Activated naive CD8-positive, alpha-beta T cell treated with anti-CD3 and anti-CD28 coated beads, Interleukin-2, amount 10 ng/mL, durations not matched to agents 7 days and 5 days (primary cell): ENCODE measurements around the gene SART3. TPM values are rescaled to one million over a fixed set of nuclear protein-coding genes. Genes with fewer than 3 reads are reported as not detected.
"Not testable (repeated sequence)": the region's sequence is repeated elsewhere in the genome, so short reads cannot be mapped to it uniquely, and the experiment has no call there.

ENCODE experiments used
- ATAC-seq: fragments of 150-1000 bp; cut with Tn5 transposase; one replicate; pipeline ENCODE4 v1.10.0; 2021; ENCODE audit warnings: low read depth, moderate library complexity
- POLR2A ChIA-PET: fragments of 350-600 bp; sonication (Branson Sonifier 250); formaldehyde crosslinking; loops from one replicate; lab custom pipeline; 2021; ENCODE audit warnings: antibody characterized with exemption; lab: Charles Lee
- DNase-seq: peaks from one replicate; pipeline ENCODE4 v3.0.0; 2021
- H3K27ac Mint-ChIP-seq: one replicate; pipeline ENCODE4 v1.8.0; 2022; ENCODE audit warnings: mild to moderate bottlenecking, mixed read lengths
- H3K27me3 Mint-ChIP-seq: one replicate; pipeline ENCODE4 v1.8.0; 2022; ENCODE audit warnings: mild to moderate bottlenecking, moderate library complexity, mixed read lengths
- H3K36me3 Mint-ChIP-seq: one replicate; pipeline ENCODE4 v1.8.0; 2021; ENCODE audit warnings: mild to moderate bottlenecking, mixed read lengths
- H3K4me1 Mint-ChIP-seq: one replicate; pipeline ENCODE4 v1.8.0; 2021; ENCODE audit warnings: mixed read lengths
- H3K4me3 Mint-ChIP-seq: one replicate; pipeline ENCODE4 v1.8.0; 2022; ENCODE audit warnings: mild to moderate bottlenecking, moderate library complexity, mixed read lengths
- H3K9me3 Mint-ChIP-seq: one replicate; pipeline ENCODE4 v1.8.0; 2021; ENCODE audit warnings: mixed read lengths
- total RNA-seq, 2 experiments: library from RNA; stranded (reverse); gene quantifications; one replicate each; pipeline ENCODE4 v1.2.3, GENCODE V29; 2021

SART3 gene
- total RNA-seq, 2 experiments from 2014 or later = 79.9 to 88.3 TPM

- Mint-ChIP-seq H3K9me3 (no peaks in the 10 kb centered on the region), H3K27ac (no peak overlapping the region), H3K27me3 (peaks cover 2% of the 10 kb centered on the region), H3K36me3 (no peaks in the 10 kb centered on the region), H3K4me1 (no peaks in the 10 kb centered on the region), H3K4me3 (no peak overlapping the region)
- no peak for DNase-seq
- POLR2A ChIA-PET = interaction anchor here (0.6 to 1.0 kb wide), 2 partner anchors 14 to 19 kb away, joined by 3 to 4 read pairs; no protein-coding TSS in a partner anchor
- no peak for ATAC-seq
These were observed 31.3 kb upstream of the SART3 start for GRCh38 chr12:108592033-108592909.

GRCh38 chr12:108591267-108591980 is 30.5 kb upstream of the SART3 start:
- ATAC-seq (no peak), DNase-seq (no peak)
- H3K4me3 Mint-ChIP-seq = no peak overlapping the region
- H3K27ac Mint-ChIP-seq = no peak overlapping the region
- no peaks in the 10 kb centered on the region for H3K9me3 Mint-ChIP-seq
- no peaks in the 10 kb centered on the region for H3K36me3 Mint-ChIP-seq
- peaks cover 2% of the 10 kb centered on the region for H3K27me3 Mint-ChIP-seq
- POLR2A ChIA-PET = no interaction called here
- H3K4me1 Mint-ChIP-seq = no peaks in the 10 kb centered on the region

- H3K27me3 Mint-ChIP-seq, H3K9me3 Mint-ChIP-seq, H3K4me1 Mint-ChIP-seq, H3K27ac Mint-ChIP-seq, POLR2A ChIA-PET, DNase-seq, H3K36me3 Mint-ChIP-seq, H3K4me3 Mint-ChIP-seq, ATAC-seq: not testable (repeated sequence)
These were observed 29.5 kb upstream of the SART3 start for GRCh38 chr12:108590463-108590862.

- ATAC-seq = no peak
- H3K9me3 Mint-ChIP-seq = no peaks in the 10 kb centered on the region
- H3K27me3 Mint-ChIP-seq = peaks cover 6% of the 10 kb centered on the region
- no peak overlapping the region for H3K27ac Mint-ChIP-seq
- POLR2A ChIA-PET = no interaction called here
- no peak overlapping the region for H3K4me3 Mint-ChIP-seq
- H3K4me1 Mint-ChIP-seq = no peaks in the 10 kb centered on the region
- no peak for DNase-seq
- no peaks in the 10 kb centered on the region for H3K36me3 Mint-ChIP-seq
These were observed 28.9 kb upstream of the SART3 start for GRCh38 chr12:108589840-108590229.

GRCh38 chr12:108589028-108589839 is 28.3 kb upstream of the SART3 start:
- POLR2A ChIA-PET = no interaction called here
- DNase-seq (no peak), ATAC-seq (no peak)
- H3K27me3 Mint-ChIP-seq = peaks cover 9% of the 10 kb centered on the region
- no peaks in the 10 kb centered on the region for H3K4me1 Mint-ChIP-seq
- H3K4me3 Mint-ChIP-seq = no peak overlapping the region
- no peaks in the 10 kb centered on the region for H3K9me3 Mint-ChIP-seq
- H3K27ac Mint-ChIP-seq = no peak overlapping the region
- no peaks in the 10 kb centered on the region for H3K36me3 Mint-ChIP-seq

- H3K36me3 Mint-ChIP-seq = no peaks in the 10 kb centered on the region
- no peak for ATAC-seq
- POLR2A ChIA-PET = no interaction called here
- no peak for DNase-seq
- no peak overlapping the region for H3K4me3 Mint-ChIP-seq
- no peaks in the 10 kb centered on the region for H3K4me1 Mint-ChIP-seq
- no peaks in the 10 kb centered on the region for H3K9me3 Mint-ChIP-seq
- no peak overlapping the region for H3K27ac Mint-ChIP-seq
- H3K27me3 Mint-ChIP-seq = peaks cover 9% of the 10 kb centered on the region
These were observed 26.9 kb upstream of the SART3 start for GRCh38 chr12:108587826-108588225.

- ATAC-seq = no peak
- H3K9me3 Mint-ChIP-seq = no peaks in the 10 kb centered on the region
- no peaks in the 10 kb centered on the region for H3K36me3 Mint-ChIP-seq
- H3K27ac Mint-ChIP-seq = no peak overlapping the region
- H3K4me1 Mint-ChIP-seq = no peaks in the 10 kb centered on the region
- POLR2A ChIA-PET = no interaction called here
- H3K4me3 Mint-ChIP-seq = no peak overlapping the region
- DNase-seq = no peak
- H3K27me3 Mint-ChIP-seq = peaks cover 9% of the 10 kb centered on the region
These were observed 25.3 kb upstream of the SART3 start for GRCh38 chr12:108586306-108586705.

GRCh38 chr12:108585864-108586263 is 24.9 kb upstream of the SART3 start:
- Mint-ChIP-seq H3K27me3 (peaks cover 9% of the 10 kb centered on the region), H3K4me3 (no peak overlapping the region), H3K36me3 (no peaks in the 10 kb centered on the region), H3K9me3 (no peaks in the 10 kb centered on the region), H3K4me1 (no peaks in the 10 kb centered on the region), H3K27ac (no peak overlapping the region)
- DNase-seq (no peak), ATAC-seq (no peak)
- POLR2A ChIA-PET = no interaction called here

GRCh38 chr12:108584456-108585065 is 23.6 kb upstream of the SART3 start:
- H3K4me1 Mint-ChIP-seq = no peaks in the 10 kb centered on the region
- POLR2A ChIA-PET = no interaction called here

GRCh38 chr12:108583991-108584390 is 23.0 kb upstream of the SART3 start:
- POLR2A ChIA-PET = no interaction called here
- peaks cover 13% of the 10 kb centered on the region for H3K27me3 Mint-ChIP-seq
- H3K36me3 Mint-ChIP-seq = peaks cover 1% of the 10 kb centered on the region
- no peak overlapping the region for H3K27ac Mint-ChIP-seq
- ATAC-seq (no peak), DNase-seq (no peak)
- peaks cover 2% of the 10 kb centered on the region for H3K9me3 Mint-ChIP-seq
- peaks cover 1% of the 10 kb centered on the region for H3K4me1 Mint-ChIP-seq
- H3K4me3 Mint-ChIP-seq = no peak overlapping the region

More at GRCh38 chr12:108584456-108585065, 23.6 kb upstream of the SART3 start:
- Mint-ChIP-seq H3K4me3 (no peak overlapping the region), H3K27me3 (peaks cover 13% of the 10 kb centered on the region), H3K9me3 (no peaks in the 10 kb centered on the region), H3K27ac (no peak overlapping the region), H3K36me3 (no peaks in the 10 kb centered on the region)
- DNase-seq = no peak
- no peak for ATAC-seq

- peaks cover 6% of the 10 kb centered on the region for H3K4me1 Mint-ChIP-seq
- no peak overlapping the region for H3K27ac Mint-ChIP-seq
- POLR2A ChIA-PET = no interaction called here
- DNase-seq = no peak
- peaks cover 11% of the 10 kb centered on the region for H3K27me3 Mint-ChIP-seq
- H3K36me3 Mint-ChIP-seq = peaks cover 4% of the 10 kb centered on the region
- H3K9me3 Mint-ChIP-seq = peaks cover 9% of the 10 kb centered on the region
- no peak for ATAC-seq
- no peak overlapping the region for H3K4me3 Mint-ChIP-seq
These were observed 22.2 kb upstream of the SART3 start for GRCh38 chr12:108582978-108583770.

GRCh38 chr12:108582509-108582908 is 21.5 kb upstream of the SART3 start:
- H3K4me3 Mint-ChIP-seq = no peak overlapping the region
- peaks cover 9% of the 10 kb centered on the region for H3K4me1 Mint-ChIP-seq
- peaks cover 11% of the 10 kb centered on the region for H3K9me3 Mint-ChIP-seq
- peaks cover 5% of the 10 kb centered on the region for H3K36me3 Mint-ChIP-seq
- no peak for DNase-seq
- H3K27me3 Mint-ChIP-seq = peaks cover 11% of the 10 kb centered on the region
- ATAC-seq = no peak
- POLR2A ChIA-PET = no interaction called here
- no peak overlapping the region for H3K27ac Mint-ChIP-seq
